HepG2 (cell line): Measurements from ENCODE around the gene HMX1. TPM values are rescaled to one million over a fixed set of nuclear protein-coding genes. Genes with fewer than 3 reads are reported as not detected.

Experiments used
- ATAC-seq: fragments of 200-7000 bp; cut with Tn5 transposase; 3 replicates; pipeline ENCODE4 v1.9.1; 2020; ENCODE audit warnings: mild to moderate bottlenecking, moderate library complexity
- BruUV-seq: library from RNA; stranded (reverse); fragments of 400-500 nt; replicated peaks from 2 replicates; lab custom pipeline; 2021; lab: Mats Ljungman, UMichigan
- CTCF ChIA-PET: fragments of 300-600 bp; formaldehyde crosslinking; extraction: SDS; loops from one replicate; lab custom pipeline; 2021; ENCODE audit warnings: low total read pairs, inconsistent platforms, low intra/inter-chr PET ratio; lab: Yijun Ruan, JAX
- POLR2A ChIA-PET: fragments of 350-600 bp; sonication (Branson Sonifier 250); formaldehyde crosslinking; loops from one replicate; lab custom pipeline; 2020; ENCODE audit warnings: antibody characterized with exemption, inconsistent platforms; lab: Yijun Ruan, JAX
- DNase-seq: peaks from one replicate; pipeline ENCODE4 v3.0.0-alpha.2; 2015; ENCODE audit warnings: low spot score
- FAIRE-seq: peaks from 3 replicates; lab custom pipeline; 2011; peaks lifted over from hg19 to GRCh38; lab: Jason Lieb, UNC
- H2AFZ ChIP-seq: one replicate; pipeline ENCODE4 v1.6.1; 2011; ENCODE audit warnings: low read length, inconsistent platforms
- H3K27ac ChIP-seq: fragments of 300-600 bp; 3 replicates; pipeline ENCODE4 v1.8.0; 2011; ENCODE audit warnings: mixed run types, mild to moderate bottlenecking, mixed read lengths, low read length, inconsistent platforms; ENCODE audit not compliant: insufficient read depth; ENCODE audit errors: extremely low read length
- H3K27me3 ChIP-seq, 2 experiments: fragments of 200-600 bp in 1 of 2; 2 replicates in 1 of 2; 3 replicates in 1 of 2; pipeline versions ENCODE4 v1.6.0 to v1.8.0; 2011; ENCODE audit warnings: low read length in 2 of 2, mild to moderate bottlenecking in 2 of 2, moderate library complexity in 2 of 2, inconsistent platforms in 1 of 2; ENCODE audit not compliant: insufficient read depth in 2 of 2, control insufficient read depth in 1 of 2
- H3K36me3 ChIP-seq, 2 experiments: fragments of 200-600 bp in 1 of 2; replicated peaks in 1 of 2; 2 replicates in 1 of 2; 3 replicates in 1 of 2; pipeline versions ENCODE4 v1.5.1 to v1.8.0; 2011; ENCODE audit warnings: low read length in 2 of 2, inconsistent platforms in 1 of 2; ENCODE audit not compliant: insufficient read depth in 2 of 2, control insufficient read depth in 1 of 2
- H3K4me1 ChIP-seq: 2 replicates; pipeline ENCODE4 v1.5.1; 2012; ENCODE audit warnings: low read length, inconsistent platforms; ENCODE audit not compliant: insufficient read depth
- H3K4me2 ChIP-seq: 2 replicates; pipeline ENCODE4 v1.6.0; 2011; ENCODE audit warnings: low read depth, low read length, inconsistent platforms
- H3K4me3 ChIP-seq, 3 experiments: fragments of 200-600 bp in 1 of 3; sonication (generic), shearing (Covaris generic) in 1 of 3; replicated peaks in 1 of 3; 2 replicates each; pipeline ENCODE4 v1.5.1; 2011 to 2016; ENCODE audit warnings: low read length in 3 of 3, inconsistent platforms in 2 of 3, low read depth in 2 of 3, mild to moderate bottlenecking in 2 of 3, control low read depth in 1 of 3, mixed read lengths in 1 of 3; ENCODE audit not compliant: insufficient read depth in 1 of 3
- H3K79me2 ChIP-seq: one replicate; pipeline ENCODE4 v1.6.1; 2011; ENCODE audit warnings: low read length, inconsistent platforms; ENCODE audit not compliant: insufficient read depth
- H3K9ac ChIP-seq: 2 replicates; pipeline ENCODE4 v1.6.0; 2011; ENCODE audit warnings: mild to moderate bottlenecking, low read depth, low read length, inconsistent platforms; ENCODE audit not compliant: insufficient read depth
- H3K9me3 ChIP-seq: 2 replicates; pipeline ENCODE4 v1.5.1; 2012; ENCODE audit warnings: mild to moderate bottlenecking, low read length
- H4K20me1 ChIP-seq: 2 replicates; pipeline ENCODE4 v1.6.0; 2011; ENCODE audit warnings: inconsistent platforms, mild to moderate bottlenecking, low read length, moderate library complexity; ENCODE audit not compliant: insufficient read depth
- ARHGAP35 ChIP-seq: sonication (generic); formaldehyde crosslinking; IDR thresholded peaks from 2 replicates; pipeline ENCODE4 v1.9.0; 2022; ENCODE audit warnings: mild to moderate bottlenecking, inconsistent platforms, moderate library complexity, missing genetic modification reagents, borderline replicate concordance
- E2F5 ChIP-seq: sonication (generic); formaldehyde crosslinking; conservative IDR thresholded peaks from 2 replicates; pipeline ENCODE4 v1.4.0; 2020; ENCODE audit warnings: missing genetic modification reagents
- KAT8 ChIP-seq: IDR thresholded peaks from 2 replicates; pipeline ENCODE4 v1.6.1; 2016; ENCODE audit warnings: missing genetic modification reagents, missing compliant biosample characterization
- ZBTB20 ChIP-seq: sonication (generic); formaldehyde crosslinking; IDR thresholded peaks from 2 replicates; pipeline ENCODE4 v1.8.1; 2023; ENCODE audit warnings: missing genetic modification reagents, low read depth, mild to moderate bottlenecking, borderline replicate concordance
- ZFP62 ChIP-seq: sonication (generic); formaldehyde crosslinking; IDR thresholded peaks from 2 replicates; pipeline ENCODE4 v1.4.0; 2020; ENCODE audit warnings: missing genetic modification reagents
- ZNF235 ChIP-seq: sonication (generic); formaldehyde crosslinking; IDR thresholded peaks from 2 replicates; pipeline ENCODE4 v1.8.1; 2023; ENCODE audit warnings: mild to moderate bottlenecking, missing genetic modification reagents, borderline replicate concordance
- ZNF609 ChIP-seq: sonication (generic); formaldehyde crosslinking; IDR thresholded peaks from 2 replicates; pipeline ENCODE4 v1.4.0; 2020; ENCODE audit warnings: mild to moderate bottlenecking, missing genetic modification reagents, borderline replicate concordance
- ZNF83 ChIP-seq: sonication (generic); formaldehyde crosslinking; IDR thresholded peaks from 2 replicates; pipeline ENCODE4 v1.4.0; 2020; ENCODE audit warnings: missing genetic modification reagents, mild to moderate bottlenecking, borderline replicate concordance
- WGBS: methylation state at CpG from one replicate; pipeline ENCODE4 v1.1.6; 2017; ENCODE audit warnings: low lambda C conversion rate; 5-methylcytosine and 5-hydroxymethylcytosine counted together
- in situ Hi-C: cut with HindIII; loops from 2 replicates; pipeline ENCODE4 v1.10.0; 2017; ENCODE audit warnings: low pct_unique_long_range_greater_than_20kb; ENCODE audit not compliant: extremely low pct_ligation_motif_present
- intact Hi-C: fragments of 100-400 bp; cut with micrococcal nuclease; formaldehyde crosslinking; loops from one replicate; pipeline ENCODE4 v1.10.0; 2022; ENCODE audit not compliant: unreplicated experiment
- polyA plus RNA-seq, 8 experiments: library from polyadenylated mRNA; depleted of rRNA in 3 of 8; stranded (reverse) in 7 of 8; unstranded in 1 of 8; fragments of >200 nt; fragmentation: Illumina TruSeq in 4 of 8; extraction: Trizol in 4 of 8; gene quantifications; 2 replicates each; pipeline versions ENCODE4 v1.2.1 to v1.2.3, GENCODE V29; 2011 to 2016; ENCODE audit warnings: low read depth in 4 of 8, missing spikeins in 1 of 8, mixed read lengths in 1 of 8; ENCODE audit not compliant: insufficient read depth in 1 of 8
- total RNA-seq, 5 experiments: library from RNA; depleted of rRNA; stranded (reverse); fragments of >200 nt; fragmentation: Illumina TruSeq; extraction: Trizol; gene quantifications; 2 replicates each; pipeline ENCODE4 v1.2.3, GENCODE V29; 2016; ENCODE audit warnings: low read depth in 1 of 5
- TF ChIP-seq, protein P1 (sequence below): sonication (generic); formaldehyde crosslinking; IDR thresholded peaks from 2 replicates; pipeline ENCODE4 v1.5.0; 2020; ENCODE audit warnings: missing genetic modification reagents
- TF ChIP-seq, protein P2 (sequence below): sonication (generic); formaldehyde crosslinking; IDR thresholded peaks from 2 replicates; pipeline ENCODE4 v1.4.0; 2020; ENCODE audit warnings: missing genetic modification reagents

The HMX1 gene
- total and polyA plus RNA-seq, 2 of the 13 experiments (the other 11 are each of a cell fraction or from before 2014, with no cell fraction given) = not detected

DNA sequence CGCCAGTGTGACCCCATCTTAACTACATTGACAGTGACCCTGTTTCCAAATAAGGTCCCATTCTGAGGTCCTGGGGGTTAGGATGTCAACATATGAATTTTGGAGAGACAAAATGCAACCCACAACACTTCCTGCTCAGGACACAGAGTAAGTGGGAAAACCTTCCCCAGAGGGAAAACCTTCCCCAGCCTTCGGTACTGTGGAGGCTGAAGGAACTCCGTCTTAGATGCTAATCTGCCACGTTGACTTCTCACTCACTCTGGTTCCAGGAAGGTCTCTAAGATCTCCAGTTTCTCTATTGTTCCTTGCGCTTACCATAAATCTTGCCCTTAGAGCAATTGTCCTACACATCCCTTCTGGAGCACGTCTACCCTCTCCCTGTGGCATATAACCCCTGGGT, 29.7 kb upstream of the HMX1 start:
- no peak overlapping the region for H3K4me3 ChIP-seq
- H2AFZ ChIP-seq = no peak overlapping the region
- TF ChIP-seq ZNF609 (CRISPR knock-in tag) (no peak), ZNF235 (CRISPR knock-in tag) (no peak), ZBTB20 (no peak), ZFP62 (CRISPR knock-in tag) (no peak), ZNF83 (CRISPR knock-in tag) (no peak), ARHGAP35 (CRISPR knock-in tag) (no peak), KAT8 (CRISPR knock-in tag) (no peak), E2F5 (no peak)
- TF ChIP-seq, protein P1, sequence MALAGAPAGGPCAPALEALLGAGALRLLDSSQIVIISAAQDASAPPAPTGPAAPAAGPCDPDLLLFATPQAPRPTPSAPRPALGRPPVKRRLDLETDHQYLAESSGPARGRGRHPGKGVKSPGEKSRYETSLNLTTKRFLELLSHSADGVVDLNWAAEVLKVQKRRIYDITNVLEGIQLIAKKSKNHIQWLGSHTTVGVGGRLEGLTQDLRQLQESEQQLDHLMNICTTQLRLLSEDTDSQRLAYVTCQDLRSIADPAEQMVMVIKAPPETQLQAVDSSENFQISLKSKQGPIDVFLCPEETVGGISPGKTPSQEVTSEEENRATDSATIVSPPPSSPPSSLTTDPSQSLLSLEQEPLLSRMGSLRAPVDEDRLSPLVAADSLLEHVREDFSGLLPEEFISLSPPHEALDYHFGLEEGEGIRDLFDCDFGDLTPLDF (CRISPR knock-in tag) = no peak
- TF ChIP-seq, protein P2, sequence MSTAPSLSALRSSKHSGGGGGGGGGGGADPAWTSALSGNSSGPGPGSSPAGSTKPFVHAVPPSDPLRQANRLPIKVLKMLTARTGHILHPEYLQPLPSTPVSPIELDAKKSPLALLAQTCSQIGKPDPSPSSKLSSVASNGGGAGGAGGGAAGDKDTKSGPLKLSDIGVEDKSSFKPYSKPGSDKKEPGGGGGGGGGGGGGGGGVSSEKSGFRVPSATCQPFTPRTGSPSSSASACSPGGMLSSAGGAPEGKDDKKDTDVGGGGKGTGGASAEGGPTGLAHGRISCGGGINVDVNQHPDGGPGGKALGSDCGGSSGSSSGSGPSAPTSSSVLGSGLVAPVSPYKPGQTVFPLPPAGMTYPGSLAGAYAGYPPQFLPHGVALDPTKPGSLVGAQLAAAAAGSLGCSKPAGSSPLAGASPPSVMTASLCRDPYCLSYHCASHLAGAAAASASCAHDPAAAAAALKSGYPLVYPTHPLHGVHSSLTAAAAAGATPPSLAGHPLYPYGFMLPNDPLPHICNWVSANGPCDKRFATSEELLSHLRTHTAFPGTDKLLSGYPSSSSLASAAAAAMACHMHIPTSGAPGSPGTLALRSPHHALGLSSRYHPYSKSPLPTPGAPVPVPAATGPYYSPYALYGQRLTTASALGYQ (CRISPR knock-in tag) = no peak
- TF ChIP-seq, all 625 proteins: peak for 0
- Histone ChIP-seq H3K79me2 (no peaks in the 10 kb centered on the region), H3K4me1 (no peaks in the 10 kb centered on the region), H3K36me3 (no peaks in the 10 kb centered on the region), H3K4me2 (no peak overlapping the region), H4K20me1 (no peaks in the 10 kb centered on the region), H3K27me3 (peaks cover 14 to 61% of the 10 kb centered on the region in 2 experiments), H3K27ac (no peak overlapping the region), H3K9ac (no peak overlapping the region), H3K9me3 (no peaks in the 10 kb centered on the region)
- ATAC-seq (no peak), DNase-seq (no peak), FAIRE-seq (no peak)
- CTCF ChIA-PET = no interaction called here
- POLR2A ChIA-PET = no interaction called here
- in situ Hi-C loops = no loop called here
- BruUV-seq = no TSS peak
- intact Hi-C loops = no loop called here
- WGBS = 32% methylated on average over 4 of the region's 6 CpGs
